Fibroblast of skin of left quadriceps (primary cell): ENCODE results near the gene ANKRD11.
"Not testable (repeated sequence)": the region's sequence is repeated elsewhere in the genome, so short reads cannot be mapped to it uniquely, and the experiment has no call there.

Experiments
- DNase-seq, 2 experiments: peaks; one replicate each; pipeline ENCODE4 v3.0.0-alpha.2; 2013; ENCODE audit warnings: low read depth in 2 of 2

ANKRD11 gene

GRCh38 chr16:89481356-89481955, 8.9 kb downstream of the ANKRD11 start:
- DNase-seq = no peak

GRCh38 chr16:89478576-89479221, 11.7 kb downstream of the ANKRD11 start:
- DNase-seq = no peak

- no peak for DNase-seq
Observed at GRCh38 chr16:89476811-89477261, 13.5 kb downstream of the ANKRD11 start.

GRCh38 chr16:89476379-89476778, 14.0 kb downstream of the ANKRD11 start:
- DNase-seq = no peak

- DNase-seq = no peak
Observed at GRCh38 chr16:89475144-89475543, 15.2 kb downstream of the ANKRD11 start.

- no peak for DNase-seq
Observed at GRCh38 chr16:89473791-89474414, 16.5 kb downstream of the ANKRD11 start.

- DNase-seq = no peak
Observed at GRCh38 chr16:89473136-89473712, 17.1 kb downstream of the ANKRD11 start.

- no peak for DNase-seq
Observed at GRCh38 chr16:89472711-89473075, 17.7 kb downstream of the ANKRD11 start.

- no peak for DNase-seq
Observed at GRCh38 chr16:89467382-89467781, 23.0 kb downstream of the ANKRD11 start.

- no peak for DNase-seq
Observed at GRCh38 chr16:89466920-89467319, 23.4 kb downstream of the ANKRD11 start.

GRCh38 chr16:89463312-89463711, 27.0 kb downstream of the ANKRD11 start:
- not testable (repeated sequence) for DNase-seq

- DNase-seq = not testable (repeated sequence)
Observed at GRCh38 chr16:89462639-89463038, 27.7 kb downstream of the ANKRD11 start.

GRCh38 chr16:89461890-89462289, 28.5 kb downstream of the ANKRD11 start:
- not testable (repeated sequence) for DNase-seq

GRCh38 chr16:89460556-89460955, 29.8 kb downstream of the ANKRD11 start:
- no peak for DNase-seq

- no peak for DNase-seq
Observed at GRCh38 chr16:89458967-89459366, 31.4 kb downstream of the ANKRD11 start.

GRCh38 chr16:89458551-89458950, 31.8 kb downstream of the ANKRD11 start:
- no peak for DNase-seq

GRCh38 chr16:89456419-89456959, 33.9 kb downstream of the ANKRD11 start:
- DNase-seq = no peak

- no peak for DNase-seq
Observed at GRCh38 chr16:89455692-89456091, 34.7 kb downstream of the ANKRD11 start.

- no peak for DNase-seq
Observed at GRCh38 chr16:89455178-89455577, 35.2 kb downstream of the ANKRD11 start.

- not testable (repeated sequence) for DNase-seq
Observed at GRCh38 chr16:89454378-89455125, 35.8 kb downstream of the ANKRD11 start.

- DNase-seq = no peak
Observed at GRCh38 chr16:89453501-89454321, 36.6 kb downstream of the ANKRD11 start.
